LNCaP clone FGC (cell line): ENCODE data around the gene FGR.

Experiments
- DNase-seq: peaks from one replicate; pipeline ENCODE4 v3.0.0-alpha.2; 2011; ENCODE audit warnings: low read depth
- H3K4me3 ChIP-seq: 2 replicates; pipeline ENCODE4 v1.5.1; 2011; ENCODE audit warnings: mild to moderate bottlenecking, low read depth, low read length, control low read depth
- TF ChIP-seq, protein P1 (sequence below): IDR thresholded peaks from 2 replicates; pipeline ENCODE4 v1.5.1; 2012; ENCODE audit warnings: mild to moderate bottlenecking; ENCODE audit not compliant: control insufficient read depth, insufficient read depth; ENCODE audit errors: extremely low read depth

The FGR gene

GRCh38 chr1:27572019-27572678 is 62.8 kb downstream of the FGR start:
- TF ChIP-seq, protein P1, sequence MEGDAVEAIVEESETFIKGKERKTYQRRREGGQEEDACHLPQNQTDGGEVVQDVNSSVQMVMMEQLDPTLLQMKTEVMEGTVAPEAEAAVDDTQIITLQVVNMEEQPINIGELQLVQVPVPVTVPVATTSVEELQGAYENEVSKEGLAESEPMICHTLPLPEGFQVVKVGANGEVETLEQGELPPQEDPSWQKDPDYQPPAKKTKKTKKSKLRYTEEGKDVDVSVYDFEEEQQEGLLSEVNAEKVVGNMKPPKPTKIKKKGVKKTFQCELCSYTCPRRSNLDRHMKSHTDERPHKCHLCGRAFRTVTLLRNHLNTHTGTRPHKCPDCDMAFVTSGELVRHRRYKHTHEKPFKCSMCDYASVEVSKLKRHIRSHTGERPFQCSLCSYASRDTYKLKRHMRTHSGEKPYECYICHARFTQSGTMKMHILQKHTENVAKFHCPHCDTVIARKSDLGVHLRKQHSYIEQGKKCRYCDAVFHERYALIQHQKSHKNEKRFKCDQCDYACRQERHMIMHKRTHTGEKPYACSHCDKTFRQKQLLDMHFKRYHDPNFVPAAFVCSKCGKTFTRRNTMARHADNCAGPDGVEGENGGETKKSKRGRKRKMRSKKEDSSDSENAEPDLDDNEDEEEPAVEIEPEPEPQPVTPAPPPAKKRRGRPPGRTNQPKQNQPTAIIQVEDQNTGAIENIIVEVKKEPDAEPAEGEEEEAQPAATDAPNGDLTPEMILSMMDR: no peak
- DNase-seq: no peak
- no peak overlapping the region for H3K4me3 ChIP-seq

DNA sequence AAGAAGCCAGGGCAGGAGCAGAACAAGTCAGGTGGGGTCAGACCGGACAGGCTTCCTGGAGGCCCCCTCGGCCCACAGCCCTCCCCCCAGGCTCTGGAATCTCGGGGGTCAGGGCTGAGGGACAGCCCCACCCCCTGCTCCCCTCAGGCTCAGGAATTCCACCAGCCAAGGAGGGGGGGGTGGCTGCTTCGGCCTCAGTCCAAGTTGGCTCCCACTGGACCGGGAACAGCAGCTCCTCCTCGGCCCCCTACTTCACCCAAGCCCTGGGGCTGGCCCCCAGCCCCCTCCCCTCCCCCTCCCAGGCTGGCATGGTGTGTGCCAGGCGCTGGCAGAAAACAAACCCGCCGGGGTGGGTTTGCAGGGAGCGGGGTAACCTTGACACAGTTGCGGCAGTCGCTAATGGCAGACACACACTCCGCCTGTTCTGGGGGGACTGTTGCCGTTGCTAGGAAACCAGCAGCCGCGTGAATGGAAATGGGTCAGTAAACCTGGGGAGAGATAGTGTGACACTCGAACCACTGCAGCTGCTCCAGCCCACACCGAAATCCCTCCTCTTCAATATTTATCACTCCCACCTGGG is 63.5 kb downstream of the FGR start:
- TF ChIP-seq, protein P1: no peak
- no peak for DNase-seq
- no peak overlapping the region for H3K4me3 ChIP-seq

- TF ChIP-seq, protein P1: no peak
- DNase-seq: no peak
- no peak overlapping the region for H3K4me3 ChIP-seq
Observed at GRCh38 chr1:27570784-27571183, 64.2 kb downstream of the FGR start.

DNA sequence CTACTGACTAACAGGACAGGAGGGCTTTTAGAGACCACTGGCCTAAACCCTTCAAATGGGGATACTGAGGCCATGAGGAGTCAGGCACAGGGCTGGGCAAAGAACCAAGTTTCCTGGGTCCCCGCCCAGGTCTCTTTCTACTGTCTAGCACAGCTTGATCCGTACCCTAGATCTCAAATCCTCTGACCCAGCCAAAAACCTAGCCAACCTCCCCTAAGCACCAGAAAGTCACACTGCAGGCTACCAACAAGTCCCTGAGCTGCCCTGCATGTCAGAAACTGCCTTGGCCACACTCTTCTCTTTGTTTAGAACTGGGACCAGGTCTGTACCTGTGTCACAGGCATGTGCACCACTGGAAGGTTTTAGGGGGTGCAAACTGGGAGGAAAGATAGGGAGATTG is 64.6 kb downstream of the FGR start:
- no peak for DNase-seq
- TF ChIP-seq, protein P1: no peak
- no peak overlapping the region for H3K4me3 ChIP-seq

DNA sequence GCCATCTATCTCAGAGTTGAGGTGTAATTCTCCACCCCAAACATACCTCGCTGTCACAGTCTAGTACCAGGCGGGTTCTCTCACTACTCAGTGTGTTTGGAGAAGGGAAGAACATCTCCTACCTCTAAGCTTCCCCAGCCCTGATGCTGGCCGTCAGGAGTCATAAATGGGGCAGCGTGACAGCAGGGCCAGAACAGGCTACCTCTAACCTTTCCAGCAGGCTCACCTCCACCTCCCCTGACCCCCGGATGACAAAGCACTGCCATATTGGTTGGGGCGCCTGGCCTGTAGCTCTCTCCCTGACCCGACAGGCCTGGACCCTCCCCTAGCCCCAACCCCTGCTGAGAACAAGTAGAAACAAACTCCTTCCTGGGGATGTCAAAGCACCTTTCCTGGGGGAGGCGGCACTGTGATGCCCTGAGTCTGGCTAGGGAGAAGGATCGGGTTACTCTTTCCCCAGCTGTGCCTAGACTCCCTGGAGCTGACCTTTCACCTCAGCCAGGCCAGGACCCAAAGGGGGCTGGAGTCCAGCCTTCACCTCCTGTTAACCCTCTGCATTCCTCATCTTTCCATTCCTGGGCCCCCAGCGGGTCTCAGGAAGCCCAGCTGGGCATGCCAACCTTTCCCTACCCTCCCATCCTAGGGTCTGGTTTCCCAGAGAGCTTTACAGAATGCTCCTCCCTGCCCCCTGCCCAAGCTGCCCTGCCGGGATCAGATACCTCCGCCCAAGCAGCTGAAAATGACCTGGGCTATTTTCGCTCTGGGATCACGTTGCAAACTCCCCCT is 65.3 kb downstream of the FGR start:
- no peak overlapping the region for H3K4me3 ChIP-seq
- no peak for DNase-seq
- TF ChIP-seq, protein P1: no peak

- no peak for DNase-seq
- TF ChIP-seq, protein P1: no peak
- no peak overlapping the region for H3K4me3 ChIP-seq
Observed at GRCh38 chr1:27569088-27569460, 65.9 kb downstream of the FGR start.
